Epithelial cell of alveolus of lung (primary cell): ENCODE results near the gene ZNF136. TPM values are rescaled to one million over a fixed set of nuclear protein-coding genes. Genes with fewer than 3 reads are reported as not detected.

Source experiments
- total RNA-seq: library from RNA; depleted of rRNA; stranded (reverse); fragments of >200 nt; gene quantifications from 2 replicates; pipeline ENCODE4 v1.2.1, GENCODE V29; 2015

Gene ZNF136
- 3.1 and 8.3 TPM in 2 replicates for total RNA-seq

DNA sequence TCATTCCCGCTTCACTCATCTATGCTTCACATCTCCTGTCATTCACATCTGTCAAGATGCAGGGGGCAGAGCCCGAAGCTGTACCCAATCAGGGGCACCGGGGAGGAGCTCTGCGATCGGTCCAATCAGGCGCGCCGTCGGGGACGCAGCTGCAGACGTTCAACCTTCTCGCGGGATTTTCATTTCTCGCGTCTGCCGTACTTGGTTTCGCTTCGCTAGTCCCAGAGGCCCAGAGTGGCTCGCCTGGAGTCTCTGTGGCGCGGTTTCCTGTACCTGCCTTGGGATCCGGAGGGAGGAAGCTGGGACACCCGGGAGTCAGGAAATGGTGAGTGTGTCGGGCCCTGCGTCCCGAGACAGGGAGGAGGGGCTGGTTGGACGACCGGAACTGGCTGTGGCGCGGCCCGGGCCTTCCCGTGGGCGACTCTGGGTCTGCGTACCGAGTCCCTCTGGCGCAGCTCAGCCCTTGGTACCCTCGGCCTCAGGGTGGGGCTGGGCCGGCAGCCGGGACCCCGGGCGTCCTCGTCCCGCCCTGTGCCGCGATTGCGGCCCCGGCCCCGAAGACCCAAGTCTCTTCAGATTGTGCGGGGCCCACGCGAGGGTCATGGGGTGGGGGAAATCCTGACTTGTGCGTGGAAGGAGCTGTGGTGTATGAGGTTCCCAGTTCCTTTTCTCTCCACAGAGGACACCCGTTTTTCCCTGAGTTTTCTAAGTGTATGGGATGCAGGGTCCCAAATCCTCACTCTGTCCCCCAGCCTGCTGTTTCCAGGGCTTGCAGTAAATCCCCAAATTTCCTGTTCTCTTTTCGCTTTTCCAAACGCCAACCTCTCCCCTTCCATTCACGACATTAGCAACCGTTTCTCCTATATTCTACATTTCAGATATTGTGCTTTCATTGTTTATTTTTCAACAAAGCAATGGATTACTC is at the start of gene ZNF136:
Gene ZNF136 (plus strand): TSS at position 215 of the 925 bp plus-strand sequence. CDS start 108 bp downstream, at position 323.

DNA sequence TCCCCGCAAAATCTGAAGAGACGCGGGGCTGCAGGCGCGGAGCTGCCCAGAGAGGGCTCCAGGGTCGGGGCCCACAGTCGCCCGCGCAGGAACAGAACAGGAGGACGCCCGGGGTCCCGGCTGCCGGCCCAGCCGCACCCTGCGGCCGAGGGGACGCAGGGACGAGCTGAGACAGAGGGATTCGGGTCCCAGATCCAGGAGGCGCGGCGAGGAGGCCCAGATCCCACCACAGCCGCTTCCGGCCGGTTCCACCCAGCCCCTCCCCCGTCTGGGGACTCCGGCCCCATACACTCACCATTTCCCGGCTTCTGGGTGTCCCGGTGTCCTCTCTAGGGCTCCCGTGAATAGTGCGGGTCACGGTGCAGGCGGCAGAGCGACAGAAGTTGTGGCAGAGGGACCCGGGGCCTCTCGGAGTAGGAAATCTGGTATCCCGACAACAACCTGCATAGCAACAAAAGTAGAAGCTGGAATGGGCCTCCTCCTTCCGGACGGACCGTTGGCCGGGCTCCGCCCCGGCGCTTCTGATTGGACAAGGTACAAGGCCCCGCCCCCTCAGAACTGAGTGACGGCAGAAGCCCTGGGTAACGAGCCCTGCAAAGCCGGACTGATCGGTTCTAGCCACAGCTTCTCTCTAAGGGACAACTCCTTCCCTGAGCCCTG is 22.9 kb upstream of the ZNF136 start, which contains the start of gene ZNF20:
Gene ZNF20 (minus strand): TSS at position 466 of the 660 bp plus-strand sequence. CDS start 168 bp downstream, at position 298.

DNA sequence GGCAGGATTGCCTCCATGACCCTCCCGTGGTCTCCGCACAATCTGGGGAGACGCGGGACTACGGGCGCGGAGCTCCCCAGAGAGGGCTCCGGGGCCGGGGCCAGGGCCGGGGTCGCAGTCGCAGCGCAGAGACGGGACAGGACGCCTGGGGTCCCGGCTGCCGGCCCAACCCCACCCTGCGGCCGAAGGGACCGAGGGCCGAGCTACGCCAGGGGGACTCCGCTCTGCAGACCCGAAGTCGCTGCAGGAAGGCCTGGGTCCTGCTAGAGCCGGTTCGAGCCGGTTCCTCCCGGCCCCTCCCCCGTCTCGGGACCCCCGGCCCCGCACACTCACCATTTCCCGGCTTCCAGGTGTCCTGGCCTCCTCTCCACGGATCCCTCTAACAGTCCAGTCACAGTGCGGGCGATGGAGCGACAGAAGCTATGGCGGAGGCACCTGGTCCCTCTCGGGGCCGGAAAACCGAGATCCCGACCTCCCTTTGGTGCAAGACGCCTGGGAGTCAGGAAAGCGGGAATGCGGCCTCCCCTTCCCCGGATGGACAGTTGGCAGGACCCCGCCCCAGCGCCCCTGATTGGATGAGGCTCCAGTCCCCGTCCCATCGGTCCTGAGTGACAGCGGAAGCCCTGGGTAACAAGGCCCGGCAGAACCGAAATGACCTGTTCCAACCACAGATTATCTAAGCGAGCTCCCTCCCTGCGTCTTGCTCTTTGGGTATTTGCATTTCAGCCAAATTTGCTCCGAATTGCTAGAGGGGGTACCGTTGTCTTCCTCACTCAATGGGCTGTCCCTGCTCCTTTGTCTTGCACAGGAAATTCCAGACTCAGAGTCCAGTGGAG is 6.5 kb upstream of the ZNF136 start, which contains the start of gene ZNF625:
Gene ZNF625 (minus strand): TSS at position 512 of the 836 bp plus-strand sequence. CDS start 176 bp downstream, at position 336.

Other genes with a start within 250 kb of the ZNF136 start
- 4.9 and 7.2 TPM in 2 replicates for gene ZNF700, start 238.0 kb upstream of the ZNF136 start, total RNA-seq
- gene ZNF763, start 198.1 kb upstream of the ZNF136 start, total RNA-seq, result 0.13 and 5.5 TPM in 2 replicates
- gene ZNF433, start 127.4 kb upstream of the ZNF136 start, total RNA-seq, result 4.7 and 12.9 TPM in 2 replicates
- gene ZNF878, start 110.1 kb upstream of the ZNF136 start, total RNA-seq, result 0.08 and 0.13 TPM in 2 replicates
- gene ZNF844, start 98.4 kb upstream of the ZNF136 start, total RNA-seq, result 2.3 and 9.0 TPM in 2 replicates
- 2.5 and 3.5 TPM in 2 replicates for gene ZNF20, start 22.7 kb upstream of the ZNF136 start, total RNA-seq
- gene ZNF625, start 6.4 kb upstream of the ZNF136 start, total RNA-seq, result 3.6 and 10.7 TPM in 2 replicates
- gene ZNF44, start 131.8 kb downstream of the ZNF136 start, total RNA-seq, result 2.6 and 5.3 TPM in 2 replicates
- 0.65 and 2.6 TPM in 2 replicates for gene ZNF563, start 170.5 kb downstream of the ZNF136 start, total RNA-seq
- gene ZNF442, start 202.6 kb downstream of the ZNF136 start, total RNA-seq, result 0.26 and 1.4 TPM in 2 replicates
- gene ZNF799, start 238.2 kb downstream of the ZNF136 start, total RNA-seq, result 1.3 and 1.6 TPM in 2 replicates